ENCODE results near the gene LZTFL1. TPM values are rescaled to one million over a fixed set of nuclear protein-coding genes. Genes with fewer than 3 reads are reported as not detected.

Gene LZTFL1
- total and polyA plus RNA-seq, 4 donors, result 7.7 to 45.1 (median 22.3) TPM

DNA sequence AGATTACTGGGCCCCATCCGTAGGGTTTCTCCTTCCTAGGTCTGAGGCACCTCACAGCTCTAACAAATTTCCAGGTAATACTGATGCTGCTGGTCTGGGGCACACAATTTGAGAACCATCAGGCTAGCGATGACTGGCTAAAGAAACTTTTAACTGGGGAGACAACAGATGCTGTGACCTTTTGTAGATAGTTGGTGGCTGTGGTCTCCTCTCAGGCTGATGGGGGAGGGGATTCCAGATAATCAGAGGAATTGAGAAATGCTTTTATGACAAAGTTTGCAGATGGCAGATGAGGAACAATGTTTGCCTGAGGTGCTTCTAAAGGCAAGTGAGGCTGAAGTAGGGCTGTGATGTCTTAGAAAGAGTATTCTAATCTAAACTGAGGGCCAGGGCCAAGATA is 30.6 kb upstream of the LZTFL1 start:
- Histone ChIP-seq H3K9me3 (ENCODE audit: control insufficient read depth in 4 of 4, insufficient read depth in 3 of 4, low read length in 3 of 4) (no peaks in the 10 kb centered on the region), H3K27me3 (ENCODE audit: control insufficient read depth in 3 of 3, insufficient read depth in 3 of 3, low read length in 2 of 3) (no peaks in the 10 kb centered on the region), H3K9ac (ENCODE audit: insufficient read depth in 1 of 2, low read length in 2 of 2) (no peak overlapping the region), H3K27ac (ENCODE audit: low read depth in 1 of 2, low read length in 1 of 2) (no peak overlapping the region), H3K4me3 (no peak overlapping the region), H3K36me3 (ENCODE audit: control insufficient read depth in 4 of 4, insufficient read depth in 4 of 4, low read length in 4 of 4) (no peaks in the 10 kb centered on the region), H3K4me1 (ENCODE audit: control insufficient read depth in 5 of 5, insufficient read depth in 5 of 5, low read length in 5 of 5) (peaks cover 0 to 1% (median 0%) of the 10 kb centered on the region in 5 donors)
- DNase-seq, result no peak
- 82 to 92% methylated on average over 2 of the region's 2 CpGs for WGBS, 2 donors
- TF ChIP-seq, protein P1, sequence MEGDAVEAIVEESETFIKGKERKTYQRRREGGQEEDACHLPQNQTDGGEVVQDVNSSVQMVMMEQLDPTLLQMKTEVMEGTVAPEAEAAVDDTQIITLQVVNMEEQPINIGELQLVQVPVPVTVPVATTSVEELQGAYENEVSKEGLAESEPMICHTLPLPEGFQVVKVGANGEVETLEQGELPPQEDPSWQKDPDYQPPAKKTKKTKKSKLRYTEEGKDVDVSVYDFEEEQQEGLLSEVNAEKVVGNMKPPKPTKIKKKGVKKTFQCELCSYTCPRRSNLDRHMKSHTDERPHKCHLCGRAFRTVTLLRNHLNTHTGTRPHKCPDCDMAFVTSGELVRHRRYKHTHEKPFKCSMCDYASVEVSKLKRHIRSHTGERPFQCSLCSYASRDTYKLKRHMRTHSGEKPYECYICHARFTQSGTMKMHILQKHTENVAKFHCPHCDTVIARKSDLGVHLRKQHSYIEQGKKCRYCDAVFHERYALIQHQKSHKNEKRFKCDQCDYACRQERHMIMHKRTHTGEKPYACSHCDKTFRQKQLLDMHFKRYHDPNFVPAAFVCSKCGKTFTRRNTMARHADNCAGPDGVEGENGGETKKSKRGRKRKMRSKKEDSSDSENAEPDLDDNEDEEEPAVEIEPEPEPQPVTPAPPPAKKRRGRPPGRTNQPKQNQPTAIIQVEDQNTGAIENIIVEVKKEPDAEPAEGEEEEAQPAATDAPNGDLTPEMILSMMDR (IDR thresholded peaks at IDR 0.05; ENCODE audit: control extremely low read depth, extremely low read depth), result no peak
- no peak for ATAC-seq (ENCODE audit: insufficient read depth, low FRiP score)

GRCh38 chr3:45871780-45872179 is 29.9 kb upstream of the LZTFL1 start:
- ATAC-seq (ENCODE audit: insufficient read depth, low FRiP score) (no peak), DNase-seq (no peak)
- TF ChIP-seq, protein P1 (IDR thresholded peaks at IDR 0.05; ENCODE audit: control extremely low read depth, extremely low read depth), result no peak
- Histone ChIP-seq H3K9ac (ENCODE audit: insufficient read depth in 1 of 2, low read length in 2 of 2) (no peak overlapping the region), H3K36me3 (ENCODE audit: control insufficient read depth in 4 of 4, insufficient read depth in 4 of 4, low read length in 4 of 4) (no peaks in the 10 kb centered on the region), H3K27ac (ENCODE audit: low read depth in 1 of 2, low read length in 1 of 2) (no peak overlapping the region), H3K4me3 (no peak overlapping the region), H3K9me3 (ENCODE audit: control insufficient read depth in 4 of 4, insufficient read depth in 3 of 4, low read length in 3 of 4) (no peaks in the 10 kb centered on the region), H3K27me3 (ENCODE audit: control insufficient read depth in 3 of 3, insufficient read depth in 3 of 3, low read length in 2 of 3) (no peaks in the 10 kb centered on the region), H3K4me1 (ENCODE audit: control insufficient read depth in 5 of 5, insufficient read depth in 5 of 5, low read length in 5 of 5) (peaks cover 0 to 1% (median 0%) of the 10 kb centered on the region in 5 donors)
- 75 to 83% methylated on average over 6 of the region's 6 CpGs for WGBS, 2 donors

DNA sequence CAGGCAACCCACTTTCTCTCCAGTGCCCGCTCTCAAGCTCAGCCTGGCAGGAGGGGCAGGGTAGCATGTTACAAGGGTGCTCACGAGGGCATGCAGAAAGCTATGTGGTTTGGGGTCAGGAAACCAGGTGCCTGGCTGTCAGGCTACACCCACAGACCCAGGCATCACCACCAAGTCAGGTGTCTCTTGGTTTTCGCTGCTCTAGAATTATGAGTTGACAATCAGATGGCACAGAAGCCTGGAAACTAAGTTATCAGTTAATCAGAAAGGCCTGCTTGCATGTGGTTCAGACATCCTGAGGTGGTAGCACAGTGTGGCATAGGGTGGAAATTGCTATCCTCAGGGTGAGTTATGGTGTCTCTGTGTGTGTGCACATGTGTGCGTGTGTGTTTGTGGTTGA is 28.2 kb upstream of the LZTFL1 start:
- Histone ChIP-seq H3K36me3 (ENCODE audit: control insufficient read depth in 4 of 4, insufficient read depth in 4 of 4, low read length in 4 of 4) (no peaks in the 10 kb centered on the region), H3K9me3 (ENCODE audit: control insufficient read depth in 4 of 4, insufficient read depth in 3 of 4, low read length in 3 of 4) (no peaks in the 10 kb centered on the region), H3K9ac (ENCODE audit: insufficient read depth in 1 of 2, low read length in 2 of 2) (no peak overlapping the region), H3K27me3 (ENCODE audit: control insufficient read depth in 3 of 3, insufficient read depth in 3 of 3, low read length in 2 of 3) (no peaks in the 10 kb centered on the region), H3K27ac (ENCODE audit: low read depth in 1 of 2, low read length in 1 of 2) (no peak overlapping the region), H3K4me1 (ENCODE audit: control insufficient read depth in 5 of 5, insufficient read depth in 5 of 5, low read length in 5 of 5) (peaks cover 0 to 4% (median 0%) of the 10 kb centered on the region in 5 donors), H3K4me3 (no peak overlapping the region)
- DNase-seq, result no peak
- 51 to 66% methylated on average over 4 of the region's 4 CpGs for WGBS, 2 donors
- TF ChIP-seq, protein P1 (IDR thresholded peaks at IDR 0.05; ENCODE audit: control extremely low read depth, extremely low read depth), result no peak
- ATAC-seq (ENCODE audit: insufficient read depth, low FRiP score), result no peak

DNA sequence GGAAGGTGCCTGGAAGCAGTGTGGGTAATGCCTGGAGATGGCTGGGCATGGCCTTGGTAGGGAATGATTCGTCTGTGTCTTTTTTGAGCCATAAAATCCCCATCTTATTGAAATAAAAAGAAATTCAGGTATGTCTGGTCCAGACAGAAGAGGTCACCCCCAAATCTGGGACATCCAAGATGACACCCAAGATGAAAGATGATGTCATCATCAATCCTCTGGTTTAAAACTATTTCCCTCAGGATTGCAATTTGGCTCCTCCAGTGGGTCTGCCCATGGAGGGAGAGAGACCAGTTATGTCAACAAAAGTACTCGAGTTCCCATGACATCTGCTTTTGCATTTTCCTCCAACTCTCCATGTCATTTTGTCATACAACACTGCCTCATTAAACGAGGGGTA is 27.7 kb upstream of the LZTFL1 start:
- Histone ChIP-seq H3K27ac (ENCODE audit: low read depth in 1 of 2, low read length in 1 of 2) (no peak overlapping the region), H3K4me3 (no peak overlapping the region), H3K9me3 (ENCODE audit: control insufficient read depth in 4 of 4, insufficient read depth in 3 of 4, low read length in 3 of 4) (no peaks in the 10 kb centered on the region), H3K9ac (ENCODE audit: insufficient read depth in 1 of 2, low read length in 2 of 2) (no peak overlapping the region), H3K27me3 (ENCODE audit: control insufficient read depth in 3 of 3, insufficient read depth in 3 of 3, low read length in 2 of 3) (no peaks in the 10 kb centered on the region), H3K36me3 (ENCODE audit: control insufficient read depth in 4 of 4, insufficient read depth in 4 of 4, low read length in 4 of 4) (no peaks in the 10 kb centered on the region), H3K4me1 (ENCODE audit: control insufficient read depth in 5 of 5, insufficient read depth in 5 of 5, low read length in 5 of 5) (peaks cover 0 to 5% (median 0%) of the 10 kb centered on the region in 5 donors)
- no peak for DNase-seq
- TF ChIP-seq, protein P1 (IDR thresholded peaks at IDR 0.05; ENCODE audit: control extremely low read depth, extremely low read depth), result no peak
- ATAC-seq (ENCODE audit: insufficient read depth, low FRiP score), result no peak
- 55 to 65% methylated on average over 3 of the region's 3 CpGs for WGBS, 2 donors

Measured in lung (tissue), 12 donors.